NCI-H1417 treated with DMSO at 0.1 percent for 48 hours (cell line): Measurements from ENCODE around the gene KIF18B.
A peak's percentile ranks its signal among the peaks of the same experiment; 100 is the strongest.

Experiments used
- DNase-seq: peaks from one replicate; lab custom pipeline; 2025; lab: John Stamatoyannopoulos, UW

Gene KIF18B

GRCh38 chr17:44947461-44948314 is at the start of gene KIF18B:
TSS of gene KIF18B (minus strand) at chr17:44947773. CDS start at chr17:44936344, 11,429 bp downstream.
- peak; percentile 81 for DNase-seq

- no peak for DNase-seq
Measured at GRCh38 chr17:44996304-44996703, 48.7 kb upstream of the KIF18B start.

GRCh38 chr17:44995436-44996001 is 47.9 kb upstream of the KIF18B start:
- DNase-seq = no peak

GRCh38 chr17:44992242-44992939 is 44.8 kb upstream of the KIF18B start:
- DNase-seq = no peak

- no peak for DNase-seq
Measured at GRCh38 chr17:44990994-44991393, 43.4 kb upstream of the KIF18B start.

- DNase-seq = no peak
Measured at GRCh38 chr17:44989552-44990138, 42.1 kb upstream of the KIF18B start.

GRCh38 chr17:44988044-44988942 is 40.7 kb upstream of the KIF18B start:
- DNase-seq = no peak

- no peak for DNase-seq
Measured at GRCh38 chr17:44983563-44983962, 36.0 kb upstream of the KIF18B start.

GRCh38 chr17:44982113-44982702 is 34.6 kb upstream of the KIF18B start:
- DNase-seq = no peak

- DNase-seq = no peak
Measured at GRCh38 chr17:44981221-44981968, 33.8 kb upstream of the KIF18B start.

GRCh38 chr17:44979426-44979995 is 31.9 kb upstream of the KIF18B start:
- DNase-seq = no peak

GRCh38 chr17:44978807-44979206 is 31.2 kb upstream of the KIF18B start:
- no peak for DNase-seq

GRCh38 chr17:44977814-44978550 is 30.4 kb upstream of the KIF18B start:
- no peak for DNase-seq

GRCh38 chr17:44977065-44977464 is 29.5 kb upstream of the KIF18B start:
- DNase-seq = no peak

GRCh38 chr17:44976206-44976605 is 28.6 kb upstream of the KIF18B start:
- DNase-seq = no peak

GRCh38 chr17:44972953-44973352 is 25.4 kb upstream of the KIF18B start:
- no peak for DNase-seq

GRCh38 chr17:44971776-44972483 is 24.4 kb upstream of the KIF18B start:
- no peak for DNase-seq

GRCh38 chr17:44970136-44970741 is 22.7 kb upstream of the KIF18B start:
- no peak for DNase-seq
